Renal cortical epithelial cell (primary cell): Measurements from ENCODE around the gene EPB41L4A. TPM values are rescaled to one million over a fixed set of nuclear protein-coding genes. Genes with fewer than 3 reads are reported as not detected.
"Not testable (repeated sequence)": the region's sequence is repeated elsewhere in the genome, so short reads cannot be mapped to it uniquely, and the experiment has no call there.

Experiments used
- DNase-seq: peaks from one replicate; pipeline ENCODE4 v3.0.0-alpha.2; 2011; ENCODE audit warnings: low read depth
- total RNA-seq: library from RNA; depleted of rRNA; stranded (reverse); fragments of >200 nt; gene quantifications from 2 replicates; pipeline ENCODE4 v1.2.3, GENCODE V29; 2014

EPB41L4A gene
- total RNA-seq, 1 donor from 2014 or later = 26.1 TPM

DNA sequence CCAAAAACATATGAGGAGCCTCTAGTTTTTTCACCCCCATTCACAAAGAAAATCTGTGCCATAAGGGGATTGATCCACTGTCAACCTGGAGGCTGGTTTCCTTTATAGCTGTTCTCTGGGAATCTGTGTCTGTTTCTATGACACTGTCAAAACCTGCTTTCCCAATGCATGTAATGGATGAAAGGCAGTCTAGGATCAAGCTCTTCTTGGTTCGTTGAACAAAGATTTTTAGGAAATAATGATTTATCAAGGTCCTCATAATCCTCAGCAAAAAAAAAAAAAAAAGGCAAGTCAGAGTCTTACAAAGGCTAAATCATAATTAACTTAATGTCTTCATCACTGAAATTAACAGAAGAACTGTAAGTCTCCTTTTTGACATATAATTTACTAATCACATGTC lies 16.0 kb downstream of the EPB41L4A start:
- no peak for DNase-seq

DNA sequence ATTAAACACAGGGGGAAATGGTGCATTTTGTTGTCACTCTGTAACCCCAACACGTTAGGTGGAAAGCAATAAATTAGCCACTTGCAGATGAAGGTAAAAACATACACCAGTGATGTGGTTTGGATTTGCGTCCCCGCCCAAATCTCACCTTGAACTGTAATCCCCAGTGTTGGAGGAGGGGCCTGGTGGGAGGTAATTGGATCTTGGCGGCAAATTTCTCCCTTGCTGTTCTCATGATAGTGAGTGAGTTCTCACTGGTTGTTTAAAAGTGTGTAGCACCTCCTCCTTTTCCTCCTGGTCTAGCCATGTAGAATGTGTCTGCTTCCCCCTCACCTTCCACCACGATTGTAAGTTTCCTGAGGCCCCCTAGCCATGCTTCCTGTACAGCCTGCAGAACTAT lies 17.2 kb downstream of the EPB41L4A start:
- no peak for DNase-seq

- DNase-seq = peak; percentile 51
These were observed 21.4 kb downstream of the EPB41L4A start for GRCh38 chr5:112397690-112398089.

DNA sequence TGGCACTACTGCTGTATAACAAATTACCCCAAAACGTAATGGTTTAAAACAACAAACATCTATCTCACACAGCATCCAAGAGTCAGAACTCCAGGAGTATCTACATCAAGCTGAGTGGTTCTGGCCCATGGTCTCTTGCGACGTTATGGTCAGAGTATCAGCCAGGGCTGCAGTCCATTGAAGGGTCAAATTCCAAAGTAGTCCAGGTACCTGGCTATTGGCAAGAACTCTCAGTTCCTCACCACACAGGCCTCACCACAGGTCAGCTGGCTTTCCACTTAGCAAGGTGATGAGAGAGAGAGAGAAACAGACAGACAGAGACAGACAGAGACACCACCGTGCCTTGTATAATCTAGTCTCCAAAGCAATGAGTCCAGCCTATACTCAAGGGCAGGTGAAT lies 22.6 kb downstream of the EPB41L4A start:
- no peak for DNase-seq

- DNase-seq = not testable (repeated sequence)
These were observed 23.8 kb downstream of the EPB41L4A start for GRCh38 chr5:112395299-112395698.

DNA sequence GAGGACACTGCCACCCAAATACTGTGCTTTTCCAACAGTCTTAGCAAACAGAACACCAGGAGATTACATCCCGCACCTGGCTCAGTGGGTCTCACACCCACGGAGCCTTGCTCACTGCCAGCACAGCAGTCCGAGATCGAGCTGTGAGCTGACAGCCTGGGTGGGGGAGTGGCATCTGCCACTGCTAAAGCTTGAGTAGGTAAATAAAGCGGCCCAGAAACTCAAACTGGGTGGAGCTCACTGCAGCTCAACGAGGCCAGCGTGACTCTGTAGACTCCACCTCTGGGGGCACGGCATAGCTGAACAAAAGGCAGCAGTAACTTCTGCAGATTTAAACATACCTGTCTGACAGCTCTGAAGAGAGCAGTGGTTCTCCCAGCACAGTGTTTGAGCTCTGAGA lies 28.8 kb downstream of the EPB41L4A start:
- no peak for DNase-seq

- DNase-seq = no peak
These were observed 30.3 kb downstream of the EPB41L4A start for GRCh38 chr5:112388739-112389138.

- DNase-seq = no peak
These were observed 31.0 kb downstream of the EPB41L4A start for GRCh38 chr5:112388074-112388473.

- no peak for DNase-seq
These were observed 32.3 kb downstream of the EPB41L4A start for GRCh38 chr5:112386766-112387165.

GRCh38 chr5:112385969-112386368 lies 33.1 kb downstream of the EPB41L4A start:
- DNase-seq = no peak

DNA sequence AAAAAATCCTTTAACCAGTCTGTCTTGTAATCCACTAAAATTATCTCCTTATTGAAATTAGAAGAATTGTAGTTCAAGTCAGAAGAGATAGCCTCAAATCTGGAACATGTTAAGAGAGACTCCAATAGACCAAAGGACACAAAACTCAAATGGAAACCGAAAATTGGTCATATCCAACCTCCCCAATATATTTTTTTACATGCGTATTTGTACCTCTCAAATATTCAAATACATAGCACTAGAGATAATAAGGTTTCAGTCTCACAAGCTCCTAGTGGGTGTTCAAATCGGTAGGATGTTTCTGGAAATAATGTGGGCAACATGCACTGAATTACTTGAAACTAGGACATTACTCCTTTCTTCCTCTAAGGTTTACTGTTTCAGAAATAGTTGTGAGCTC lies 33.5 kb downstream of the EPB41L4A start:
- DNase-seq = no peak

DNA sequence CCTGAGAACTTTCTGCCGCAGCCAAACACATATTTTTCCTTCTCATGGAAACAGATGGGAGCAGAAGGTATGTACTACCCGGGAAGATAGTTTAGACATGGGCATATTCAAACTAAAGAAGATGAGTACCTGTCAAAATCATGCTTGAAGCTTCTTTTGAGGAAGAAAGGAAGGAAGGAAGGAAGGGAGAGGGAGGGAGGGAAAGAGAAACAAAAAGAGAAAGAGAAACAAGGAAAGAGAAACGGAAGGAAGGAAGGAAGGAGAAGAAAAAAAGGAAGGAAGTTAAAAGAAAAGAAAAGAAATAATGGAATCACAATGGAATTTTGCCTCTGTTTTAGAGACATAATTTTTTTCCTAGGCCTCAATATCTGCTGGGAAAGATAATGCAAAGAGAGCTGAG lies 34.6 kb downstream of the EPB41L4A start:
- no peak for DNase-seq

DNA sequence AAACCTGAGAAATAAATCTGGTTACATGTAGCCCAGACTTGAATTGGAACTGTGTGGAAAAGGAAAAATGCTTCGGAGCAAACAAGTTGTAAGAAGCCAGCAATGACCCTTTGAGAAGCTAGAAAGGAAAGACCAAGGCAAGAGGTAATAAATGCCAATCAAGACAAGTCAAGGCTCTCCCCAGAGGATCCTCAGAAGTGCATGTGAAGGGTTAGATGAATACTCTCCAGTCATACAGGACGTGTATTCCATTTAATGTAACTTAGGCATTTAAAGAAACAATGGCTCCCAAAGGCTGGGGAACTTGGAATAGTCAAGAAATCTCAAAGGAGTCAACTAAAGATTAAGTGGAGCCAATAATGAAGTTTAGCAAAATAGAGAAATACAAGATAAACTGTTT lies 36.2 kb downstream of the EPB41L4A start:
- DNase-seq = no peak

DNA sequence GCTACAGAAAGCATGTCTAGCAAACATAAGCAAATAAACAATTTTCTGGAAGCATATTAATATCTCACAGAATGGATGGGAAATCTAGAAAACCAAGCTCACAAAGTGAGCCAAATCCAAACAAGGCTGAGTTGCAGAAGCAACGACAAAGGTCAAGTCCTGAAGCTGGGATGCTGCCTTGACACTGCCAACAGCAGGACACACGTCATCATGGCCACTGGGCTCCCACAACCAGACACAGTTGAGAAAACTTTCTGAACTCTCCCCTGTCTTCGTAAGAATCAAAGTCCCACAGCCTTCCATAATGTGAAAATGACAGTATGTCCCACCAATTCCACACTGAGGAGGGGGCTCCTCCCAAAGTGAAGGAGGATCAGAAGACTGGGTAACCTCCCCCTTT lies 37.6 kb downstream of the EPB41L4A start:
- no peak for DNase-seq

DNA sequence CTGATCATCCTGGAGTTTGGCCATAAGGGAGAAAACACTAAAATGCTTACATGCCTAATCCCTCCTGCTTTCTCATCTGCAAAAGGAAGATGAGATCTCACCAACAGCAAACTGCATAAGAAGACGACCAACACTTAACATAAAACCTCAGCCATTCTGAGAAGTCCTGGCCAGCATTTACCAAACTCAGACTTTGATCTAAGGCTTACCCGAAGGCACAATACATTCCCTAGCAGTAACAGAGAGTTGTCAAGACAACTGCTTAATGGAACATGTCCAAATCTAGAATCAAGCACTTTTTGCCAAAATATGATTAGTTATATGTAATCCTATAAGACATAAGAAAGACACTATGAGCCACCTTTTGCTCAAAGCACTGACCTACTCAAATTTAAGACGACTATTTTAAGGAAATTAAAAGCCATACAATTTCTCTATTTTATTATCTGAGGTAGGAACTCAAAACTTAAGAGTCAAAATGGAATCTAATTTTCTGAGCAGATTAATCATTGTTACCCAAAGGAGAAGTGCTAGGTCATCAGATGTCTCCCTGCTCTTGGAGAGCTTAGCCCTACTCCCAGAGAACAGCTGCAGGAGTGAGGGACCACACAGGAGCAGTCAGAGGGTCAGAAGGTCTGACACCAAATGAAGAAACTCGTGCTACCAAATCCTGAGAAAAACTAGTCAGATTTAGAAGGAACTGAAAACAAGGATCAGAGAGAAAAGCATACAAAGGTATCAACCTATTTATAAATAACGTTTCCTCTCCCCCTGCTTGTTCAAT lies 39.3 kb downstream of the EPB41L4A start:
- peak; percentile 82 for DNase-seq

GRCh38 chr5:112374818-112375217 lies 44.3 kb downstream of the EPB41L4A start:
- DNase-seq = no peak

GRCh38 chr5:112374356-112374755 lies 44.7 kb downstream of the EPB41L4A start:
- DNase-seq = no peak

- no peak for DNase-seq
These were observed 45.2 kb downstream of the EPB41L4A start for GRCh38 chr5:112373885-112374284.

GRCh38 chr5:112372543-112372942 lies 46.5 kb downstream of the EPB41L4A start:
- peak; percentile 76 for DNase-seq

DNA sequence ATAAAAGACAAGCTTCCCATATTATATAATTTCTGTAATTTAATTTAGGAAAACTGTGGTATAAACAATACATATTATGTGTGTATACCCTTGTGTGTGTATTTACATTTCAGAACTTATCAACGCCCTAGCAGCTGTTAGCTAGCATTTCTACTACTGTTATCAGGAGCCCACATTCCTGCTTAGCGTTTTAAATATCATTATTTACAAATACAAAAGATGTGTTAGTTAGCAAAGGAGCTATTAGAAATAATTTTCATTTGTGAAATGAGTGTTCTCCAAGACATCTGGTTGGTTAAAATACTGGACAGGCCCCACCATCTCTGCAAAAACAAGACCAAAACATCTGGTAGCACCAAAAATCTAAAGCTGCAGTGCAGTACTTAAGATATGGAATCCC lies 48.0 kb downstream of the EPB41L4A start:
- no peak for DNase-seq

DNA sequence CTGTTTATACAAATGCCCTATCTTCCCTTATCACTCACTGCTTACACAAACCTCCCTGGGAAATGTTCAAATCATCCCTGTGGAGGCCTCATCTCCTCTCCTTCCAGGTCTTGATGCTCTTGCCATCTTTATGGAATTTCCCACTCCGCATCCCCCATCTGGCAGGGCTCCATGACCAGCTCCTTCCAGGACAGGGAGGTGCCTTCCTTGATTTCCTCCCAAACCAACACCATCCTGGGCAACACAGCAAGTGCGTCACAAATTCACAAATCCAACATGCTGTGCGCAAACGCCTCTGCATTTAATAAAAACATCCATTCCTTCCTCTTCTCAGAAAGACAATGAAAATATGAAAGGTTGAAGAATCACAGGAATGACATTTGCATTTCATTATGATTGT lies 51.7 kb downstream of the EPB41L4A start:
- no peak for DNase-seq

DNA sequence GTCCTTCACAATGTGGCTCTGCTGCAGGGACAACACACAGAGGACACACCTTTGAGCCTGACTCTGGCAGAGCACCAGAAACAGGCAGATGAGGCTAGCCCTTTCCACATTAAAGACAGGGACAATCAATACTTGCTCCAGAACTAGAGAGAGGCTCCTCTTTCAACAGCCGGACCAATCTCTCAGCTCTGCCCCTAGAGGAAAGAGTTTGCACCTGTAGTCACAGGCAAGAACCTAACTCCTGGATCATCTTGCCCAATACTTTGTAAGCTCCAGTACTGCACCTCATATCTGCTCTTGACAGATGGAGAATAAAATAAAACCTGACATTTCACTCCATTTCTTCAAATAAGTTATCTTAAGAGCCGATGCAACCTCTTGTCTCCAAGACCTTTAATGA lies 52.1 kb downstream of the EPB41L4A start:
- peak; percentile 26 for DNase-seq

DNA sequence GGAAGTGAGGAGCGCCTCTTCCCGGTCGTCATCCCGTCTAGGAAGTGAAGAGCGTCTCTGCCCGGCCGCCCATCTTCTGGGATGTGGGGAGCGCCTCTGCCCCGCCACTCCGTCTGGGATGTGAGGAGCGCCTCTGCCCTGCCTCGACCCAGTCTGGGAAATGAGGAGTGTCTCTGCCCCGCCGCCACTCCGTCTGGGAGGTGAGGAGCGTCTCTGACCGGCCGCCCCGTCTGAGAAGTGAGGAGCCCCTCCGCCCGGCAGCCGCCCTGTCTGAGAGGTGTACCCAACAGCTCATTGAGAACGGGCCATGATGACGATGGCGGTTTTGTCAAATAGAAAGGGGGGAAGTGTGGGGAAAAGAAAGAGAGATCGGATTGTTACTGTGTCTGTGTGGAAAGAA lies 58.3 kb downstream of the EPB41L4A start:
- not testable (repeated sequence) for DNase-seq
